Measurements from ENCODE around the gene PDIA3.
A peak's percentile ranks its signal among the peaks of the same experiment; 100 is the strongest.
"Not testable (repeated sequence)": the region's sequence is repeated elsewhere in the genome, so short reads cannot be mapped to it uniquely, and the experiment has no call there.

The PDIA3 gene

GRCh38 chr15:43777267-43777914, 31.2 kb downstream of the PDIA3 start:
- peak; percentile 64 to 66 for DNase-seq

- no peak for DNase-seq
Measured at GRCh38 chr15:43779016-43779415, 32.8 kb downstream of the PDIA3 start.

- DNase-seq, result no peak
Measured at GRCh38 chr15:43789409-43789808, 43.2 kb downstream of the PDIA3 start.

- peak; percentile 83 to 91 for DNase-seq
Measured at GRCh38 chr15:43791993-43792760, 45.9 kb downstream of the PDIA3 start, which contains the start of gene SERF2. Gene SERF2, plus strand, starts transcription at chr15:43792320. Its CDS starts 57 bp downstream, at chr15:43792377.

- no peak for DNase-seq
Measured at GRCh38 chr15:43792761-43793476, 46.7 kb downstream of the PDIA3 start.

GRCh38 chr15:43793647-43794046, 47.4 kb downstream of the PDIA3 start:
- DNase-seq, result no peak

- DNase-seq, result no peak
Measured at GRCh38 chr15:43794269-43795037, 48.2 kb downstream of the PDIA3 start.

- no peak for DNase-seq
Measured at GRCh38 chr15:43795197-43795596, 49.0 kb downstream of the PDIA3 start.

GRCh38 chr15:43795997-43796396, 49.8 kb downstream of the PDIA3 start:
- no peak for DNase-seq

- no peak for DNase-seq
Measured at GRCh38 chr15:43796566-43796965, 50.3 kb downstream of the PDIA3 start.

- no peak for DNase-seq
Measured at GRCh38 chr15:43799209-43799944, 53.1 kb downstream of the PDIA3 start.

- no peak for DNase-seq
Measured at GRCh38 chr15:43799945-43800285, 53.7 kb downstream of the PDIA3 start, which contains the start of gene SERINC4. Gene SERINC4, minus strand, starts transcription at chr15:43800220. Its CDS starts 234 bp downstream, at chr15:43799986.

GRCh38 chr15:43800286-43801141, 54.3 kb downstream of the PDIA3 start, which contains the start of gene HYPK:
Gene HYPK, plus strand, starts transcription at chr15:43800599. Its CDS starts 24 bp downstream, at chr15:43800623.
- DNase-seq, result peak; percentile 69 to 78

GRCh38 chr15:43802676-43803075, 56.4 kb downstream of the PDIA3 start:
- DNase-seq, result not testable (repeated sequence)

GRCh38 chr15:43808435-43808950, 62.3 kb downstream of the PDIA3 start:
- DNase-seq, result no peak

- DNase-seq, result no peak
Measured at GRCh38 chr15:43808960-43809678, 62.9 kb downstream of the PDIA3 start.

- not testable (repeated sequence) for DNase-seq
Measured at GRCh38 chr15:43815064-43815463, 68.8 kb downstream of the PDIA3 start.

GRCh38 chr15:43821505-43821904, 75.3 kb downstream of the PDIA3 start:
- no peak for DNase-seq
